ENCODE data around the gene KIF2A. TPM values are rescaled to one million over a fixed set of nuclear protein-coding genes. Genes with fewer than 3 reads are reported as not detected.

Gene KIF2A
- total and polyA plus RNA-seq, 2 of the 13 experiments (the other 11 are each of a cell fraction or from before 2014, with no cell fraction given): 8.5 to 19.2 TPM

GRCh38 chr5:62315376-62316175 lies 9.6 kb downstream of the KIF2A start:
- intact Hi-C loops (cut with micrococcal nuclease; ENCODE audit: unreplicated experiment): no loop called here

GRCh38 chr5:62316176-62316502 lies 10.1 kb downstream of the KIF2A start:
- DNase-seq (ENCODE audit: low spot score) (no peak), FAIRE-seq (no peak), ATAC-seq (no peak)
- intact Hi-C loops (cut with micrococcal nuclease; ENCODE audit: unreplicated experiment): no loop called here
- 44% methylated on average over 2 of the region's 2 CpGs for WGBS (ENCODE audit: low lambda C conversion rate)
- no TSS peak for BruUV-seq (replicated peaks)
- no peaks in the 10 kb centered on the region for H3K4me1 ChIP-seq (ENCODE audit: insufficient read depth, low read length)
- no peaks in the 10 kb centered on the region for H3K9me3 ChIP-seq (ENCODE audit: low read length)
- H3K4me2 ChIP-seq (ENCODE audit: low read depth, low read length): no peak overlapping the region
- no peak overlapping the region for H3K27ac ChIP-seq (ENCODE audit: extremely low read length, insufficient read depth, low read length)
- H4K20me1 ChIP-seq (ENCODE audit: insufficient read depth, low read length): peaks cover 17% of the 10 kb centered on the region
- H3K4me3 ChIP-seq (replicated peaks in 1 of 3; ENCODE audit: insufficient read depth in 1 of 3, low read depth in 2 of 3, low read length in 3 of 3): no peak overlapping the region
- TF ChIP-seq FOXO1 (CRISPR knock-in tag; IDR thresholded peaks at IDR 0.05) (no peak), CEBPG (CRISPR knock-in tag; IDR thresholded peaks at IDR 0.05) (no peak), ZBTB2 (CRISPR knock-in tag; IDR thresholded peaks at IDR 0.05; ENCODE audit: low read depth) (no peak), ATF7 (IDR thresholded peaks at IDR 0.05) (peak; percentile 83), ATF7 (CRISPR knock-in tag; IDR thresholded peaks at IDR 0.05) (no peak)
- no peak overlapping the region for H3K9ac ChIP-seq (ENCODE audit: insufficient read depth, low read depth, low read length)
- ChIA-PET POLR2A (interaction anchor here (1.2 kb wide), 1 partner anchor 10 kb away, joined by 6 read pairs; the partner anchor contains the start of gene KIF2A), CTCF (ENCODE audit: low intra/inter-chr PET ratio, low total read pairs) (no interaction called here)
- H3K27me3 ChIP-seq (ENCODE audit: control insufficient read depth in 1 of 2, insufficient read depth in 2 of 2, low read length in 2 of 2): no peaks in the 10 kb centered on the region
- H3K36me3 ChIP-seq (replicated peaks in 1 of 2; ENCODE audit: control insufficient read depth in 1 of 2, insufficient read depth in 2 of 2, low read length in 2 of 2): no peaks in the 10 kb centered on the region
- in situ Hi-C loops (cut with HindIII; ENCODE audit: extremely low pct_ligation_motif_present, low pct_unique_long_range_greater_than_20kb): no loop called here
- no peak overlapping the region for H2AFZ ChIP-seq (ENCODE audit: low read length)
- peaks cover 38% of the 10 kb centered on the region for H3K79me2 ChIP-seq (ENCODE audit: insufficient read depth, low read length)

More at GRCh38 chr5:62315376-62316175, 9.6 kb downstream of the KIF2A start:
- 95% methylated on average over 2 of the region's 2 CpGs for WGBS (ENCODE audit: low lambda C conversion rate)
- ChIA-PET POLR2A (interaction anchor here (1.2 kb wide), 1 partner anchor 10 kb away, joined by 6 read pairs; the partner anchor contains the start of gene KIF2A), CTCF (ENCODE audit: low intra/inter-chr PET ratio, low total read pairs) (no interaction called here)
- no TSS peak for BruUV-seq (replicated peaks)
- Histone ChIP-seq H3K4me1 (ENCODE audit: insufficient read depth, low read length) (no peaks in the 10 kb centered on the region), H3K27me3 (ENCODE audit: control insufficient read depth in 1 of 2, insufficient read depth in 2 of 2, low read length in 2 of 2) (no peaks in the 10 kb centered on the region), H3K4me2 (ENCODE audit: low read depth, low read length) (no peak overlapping the region), H4K20me1 (ENCODE audit: insufficient read depth, low read length) (peaks cover 19% of the 10 kb centered on the region), H3K4me3 (replicated peaks in 1 of 3; ENCODE audit: insufficient read depth in 1 of 3, low read depth in 2 of 3, low read length in 3 of 3) (no peak overlapping the region), H3K27ac (ENCODE audit: extremely low read length, insufficient read depth, low read length) (no peak overlapping the region), H2AFZ (ENCODE audit: low read length) (no peak overlapping the region), H3K36me3 (replicated peaks in 1 of 2; ENCODE audit: control insufficient read depth in 1 of 2, insufficient read depth in 2 of 2, low read length in 2 of 2) (no peaks in the 10 kb centered on the region), H3K79me2 (ENCODE audit: insufficient read depth, low read length) (peaks cover 41% of the 10 kb centered on the region), H3K9me3 (ENCODE audit: low read length) (no peaks in the 10 kb centered on the region), H3K9ac (ENCODE audit: insufficient read depth, low read depth, low read length) (no peak overlapping the region)
- FAIRE-seq: no peak
- in situ Hi-C loops (cut with HindIII; ENCODE audit: extremely low pct_ligation_motif_present, low pct_unique_long_range_greater_than_20kb): no loop called here
- no peak for DNase-seq (ENCODE audit: low spot score)
- no peak for ATAC-seq
- no peak for TF ChIP-seq TSC22D2 (CRISPR knock-in tag; IDR thresholded peaks at IDR 0.05; ENCODE audit: borderline replicate concordance)
